K562 (cell line): ENCODE measurements around the gene DR1. TPM values are rescaled to one million over a fixed set of nuclear protein-coding genes. Genes with fewer than 3 reads are reported as not detected.

Experiments
- BHLHE40 ChIP-seq: IDR thresholded peaks from 2 replicates; pipeline ENCODE4 v1.6.1; 2011; ENCODE audit warnings: low read length, improper control_type of control experiment
- CHAMP1 ChIP-seq: fragments of 450-650 bp; IDR thresholded peaks from 2 replicates; pipeline ENCODE4 v1.6.1; 2016; ENCODE audit warnings: mild to moderate bottlenecking
- GTF2E2 ChIP-seq: fragments of 200-800 bp; sonication (Bioruptor generic); IDR thresholded peaks from 2 replicates; pipeline ENCODE4 v1.6.1; 2016; ENCODE audit warnings: missing genetic modification characterization, missing compliant biosample characterization
- POLR2H ChIP-seq: IDR thresholded peaks from 2 replicates; pipeline ENCODE4 v1.6.1; 2016; ENCODE audit warnings: missing genetic modification characterization, low read depth, mild to moderate bottlenecking, control low read depth, missing compliant biosample characterization, moderate library complexity
- SPI1 ChIP-seq: IDR thresholded peaks from 2 replicates; pipeline ENCODE4 v1.6.1; 2011; ENCODE audit warnings: low read depth, low read length, control low read depth, borderline replicate concordance
- STAT6 ChIP-seq: sonication (generic); formaldehyde crosslinking; IDR thresholded peaks from 2 replicates; pipeline ENCODE4 v1.8.1; 2023; ENCODE audit warnings: mild to moderate bottlenecking, missing genetic modification reagents
- ZBTB40 ChIP-seq, 2 experiments: fragments of 450-650 bp in 1 of 2; sonication (generic) in 1 of 2; formaldehyde crosslinking in 1 of 2; IDR thresholded peaks; 2 replicates each; pipeline versions ENCODE4 v1.7.1 to v1.9.0; 2016 to 2022; ENCODE audit warnings: inconsistent platforms in 1 of 2, mild to moderate bottlenecking in 1 of 2, missing genetic modification reagents in 1 of 2
- ZNF253 ChIP-seq: fragments of 250-450 bp; sonication (Bioruptor Pico); conservative IDR thresholded peaks from 2 replicates; pipeline ENCODE4 v1.6.1; 2021; ENCODE audit warnings: mild to moderate bottlenecking
- ZNF316 ChIP-seq: fragments of 450-650 bp; IDR thresholded peaks from 2 replicates; pipeline ENCODE4 v1.6.1; 2016
- polyA plus RNA-seq, 8 experiments: library from polyadenylated mRNA; depleted of rRNA in 4 of 8; stranded (reverse) in 5 of 8; unstranded in 3 of 8; fragments of >200 nt; fragmentation: Nextera tagmentation in 2 of 8; fragmentation: Illumina TruSeq in 1 of 8; extraction: Ambion mirVana in 2 of 8; extraction: Trizol in 1 of 8; gene quantifications; 2 replicates each; pipeline versions ENCODE4 v1.2.1 to v1.2.3, GENCODE V29; 2011 to 2014; ENCODE audit warnings: inconsistent platforms in 1 of 8, missing spikeins in 1 of 8
- total RNA-seq, 7 experiments: library from RNA; depleted of rRNA in 6 of 7; stranded (reverse); fragments of >200 nt in 6 of 7; fragmentation: Illumina TruSeq in 2 of 7; extraction: Trizol in 2 of 7; gene quantifications; 2 replicates each; pipeline versions ENCODE4 v1.2.1 to v1.2.3, GENCODE V29; 2011 to 2021; ENCODE audit warnings: low replicate concordance in 1 of 7

DR1 gene
- total and polyA plus RNA-seq, 9 of the 15 experiments (the other 6 are each of a cell fraction or from before 2014, with no cell fraction given) = 8.1 to 78.8 (median 46.3) TPM

DNA sequence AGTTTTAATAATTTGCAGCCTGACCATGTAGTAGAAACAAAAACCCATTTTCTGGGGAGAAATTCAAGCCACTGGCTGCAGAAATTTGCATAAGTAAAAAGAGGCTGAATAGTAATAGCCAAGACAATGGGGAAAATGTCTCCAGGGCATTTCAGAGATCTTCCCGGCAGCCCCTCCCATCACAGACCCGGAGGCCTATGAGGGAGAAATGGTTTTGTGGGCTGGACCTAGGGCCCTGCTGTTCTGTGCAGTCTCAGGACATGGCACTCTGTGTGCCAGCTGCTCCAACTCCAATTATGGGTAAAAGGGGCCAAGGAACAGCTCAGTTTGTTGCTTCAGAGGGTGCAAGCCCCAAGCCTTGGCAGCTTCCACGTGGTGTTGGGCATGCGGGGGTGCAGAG lies 62.5 kb downstream of the DR1 start (continued):
- TF ChIP-seq ZBTB40 (IDR thresholded peaks at IDR 0.05) = no peak
- no peak for TF ChIP-seq ZBTB40 (CRISPR knock-in tag; IDR thresholded peaks at IDR 0.05)
- TF ChIP-seq ZNF316 = no peak
- no peak for TF ChIP-seq SPI1
- no peak for TF ChIP-seq ZNF253 (CRISPR knock-in tag)
- TF ChIP-seq POLR2H (tag) = no peak
- no peak for TF ChIP-seq GTF2E2 (tag)
- TF ChIP-seq BHLHE40 = no peak
- TF ChIP-seq CHAMP1 = no peak
- no peak for TF ChIP-seq STAT6 (CRISPR knock-in tag)
